GM12892 (cell line): ENCODE data around the gene DYNLRB2.

Experiments
- DNase-seq: peaks from one replicate; pipeline ENCODE4 v3.0.0; 2011; ENCODE audit not compliant: insufficient read length
- FAIRE-seq: peaks from 2 replicates; lab custom pipeline; 2011; peaks lifted over from hg19 to GRCh38; lab: Jason Lieb, UNC
- POLR2A ChIP-seq: IDR thresholded peaks from 2 replicates; pipeline ENCODE4 v1.6.1; 2011; ENCODE audit warnings: low read depth, low read length, control low read depth
- POLR2AphosphoS5 ChIP-seq: IDR thresholded peaks from 2 replicates; pipeline ENCODE4 v1.6.1; 2011; ENCODE audit warnings: low read depth, low read length, control low read depth
- TAF1 ChIP-seq: IDR thresholded peaks from 2 replicates; pipeline ENCODE4 v1.6.1; 2011; ENCODE audit warnings: low read depth, mild to moderate bottlenecking, control low read depth, low read length, borderline replicate concordance

Gene DYNLRB2

GRCh38 chr16:80519189-80519588, 21.6 kb upstream of the DYNLRB2 start:
- FAIRE-seq: no peak
- no peak for DNase-seq
- TF ChIP-seq POLR2A (no peak), POLR2AphosphoS5 (no peak), TAF1 (no peak)

- DNase-seq: no peak
- no peak for FAIRE-seq
- TF ChIP-seq TAF1 (no peak), POLR2A (no peak), POLR2AphosphoS5 (no peak)
These were observed 15.4 kb upstream of the DYNLRB2 start for GRCh38 chr16:80525420-80525819.

- FAIRE-seq: no peak
These were observed 14.3 kb upstream of the DYNLRB2 start for GRCh38 chr16:80526418-80527061.

GRCh38 chr16:80527297-80527696, 13.5 kb upstream of the DYNLRB2 start:
- no peak for TF ChIP-seq TAF1
- TF ChIP-seq POLR2A: no peak
- no peak for TF ChIP-seq POLR2AphosphoS5
- FAIRE-seq: peak; percentile 89
- DNase-seq: peak; percentile 12

More at GRCh38 chr16:80526418-80527061, 14.3 kb upstream of the DYNLRB2 start:
- peak; percentile 16 for DNase-seq
- TF ChIP-seq POLR2AphosphoS5 (no peak), TAF1 (no peak), POLR2A (no peak)

GRCh38 chr16:80530479-80530878, 10.3 kb upstream of the DYNLRB2 start:
- DNase-seq (no peak), FAIRE-seq (no peak)
- TF ChIP-seq TAF1: no peak
- no peak for TF ChIP-seq POLR2A
- TF ChIP-seq POLR2AphosphoS5: no peak

GRCh38 chr16:80536238-80536637, 4.6 kb upstream of the DYNLRB2 start:
- TF ChIP-seq POLR2AphosphoS5 (no peak), TAF1 (no peak), POLR2A (no peak)

GRCh38 chr16:80541306-80541694, 507 bp downstream of the DYNLRB2 start:
- no peak for FAIRE-seq
- no peak for DNase-seq

More at GRCh38 chr16:80536238-80536637, 4.6 kb upstream of the DYNLRB2 start:
- no peak for FAIRE-seq
- DNase-seq: no peak

GRCh38 chr16:80543162-80543561, 2.4 kb downstream of the DYNLRB2 start:
- DNase-seq (no peak), FAIRE-seq (no peak)
- TF ChIP-seq POLR2A (no peak), TAF1 (no peak), POLR2AphosphoS5 (no peak)

More at GRCh38 chr16:80541306-80541694, 507 bp downstream of the DYNLRB2 start:
- TF ChIP-seq POLR2AphosphoS5: no peak
- no peak for TF ChIP-seq TAF1
- no peak for TF ChIP-seq POLR2A

GRCh38 chr16:80544326-80544725, 3.5 kb downstream of the DYNLRB2 start:
- no peak for DNase-seq
- no peak for FAIRE-seq
- TF ChIP-seq POLR2A: no peak
- TF ChIP-seq TAF1: no peak
- TF ChIP-seq POLR2AphosphoS5: no peak

GRCh38 chr16:80546249-80546648, 5.5 kb downstream of the DYNLRB2 start:
- TF ChIP-seq POLR2AphosphoS5 (no peak), TAF1 (no peak), POLR2A (no peak)
- no peak for FAIRE-seq
- DNase-seq: no peak

GRCh38 chr16:80547145-80547544, 6.4 kb downstream of the DYNLRB2 start:
- FAIRE-seq: no peak

GRCh38 chr16:80552277-80552676, 11.5 kb downstream of the DYNLRB2 start:
- DNase-seq (no peak), FAIRE-seq (no peak)
- TF ChIP-seq POLR2AphosphoS5: no peak
- TF ChIP-seq TAF1: no peak
- TF ChIP-seq POLR2A: no peak

More at GRCh38 chr16:80547145-80547544, 6.4 kb downstream of the DYNLRB2 start:
- DNase-seq: no peak
- TF ChIP-seq POLR2A (no peak), POLR2AphosphoS5 (no peak), TAF1 (no peak)

GRCh38 chr16:80554033-80554432, 13.2 kb downstream of the DYNLRB2 start:
- FAIRE-seq (no peak), DNase-seq (no peak)
- TF ChIP-seq POLR2AphosphoS5: no peak
- no peak for TF ChIP-seq TAF1
- TF ChIP-seq POLR2A: no peak
